Measurements from ENCODE around the gene NECTIN1. TPM values are rescaled to one million over a fixed set of nuclear protein-coding genes. Genes with fewer than 3 reads are reported as not detected.

Gene NECTIN1
- total RNA-seq, 1 donor from 2014 or later: 10.4 TPM

DNA sequence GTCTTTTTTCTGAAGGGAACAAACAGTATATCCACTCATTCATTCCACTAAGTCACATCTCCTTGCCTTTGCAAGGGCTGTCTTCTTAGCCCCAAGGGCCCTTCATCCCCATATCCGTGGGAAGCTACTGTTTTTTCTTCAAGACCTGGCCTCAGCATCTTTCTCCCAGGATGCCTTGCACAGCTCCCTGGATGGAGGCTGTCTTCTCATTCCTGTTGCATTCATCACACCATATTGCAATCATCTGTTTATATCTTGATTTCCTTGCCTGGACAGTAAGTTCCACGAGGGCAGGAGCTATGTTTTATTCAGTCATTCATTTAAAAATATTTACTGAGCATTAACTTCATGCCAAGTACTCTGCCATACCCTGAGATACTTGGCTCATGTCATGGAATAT lies 29.3 kb upstream of the NECTIN1 start:
- Histone ChIP-seq H3K27ac (no peak overlapping the region), H3K4me1 (no peaks in the 10 kb centered on the region), H3K27me3 (peaks cover 13% of the 10 kb centered on the region), H3K36me3 (no peaks in the 10 kb centered on the region), H3K9me3 (no peaks in the 10 kb centered on the region), H3K4me3 (no peak overlapping the region)
- TF ChIP-seq, protein P1, sequence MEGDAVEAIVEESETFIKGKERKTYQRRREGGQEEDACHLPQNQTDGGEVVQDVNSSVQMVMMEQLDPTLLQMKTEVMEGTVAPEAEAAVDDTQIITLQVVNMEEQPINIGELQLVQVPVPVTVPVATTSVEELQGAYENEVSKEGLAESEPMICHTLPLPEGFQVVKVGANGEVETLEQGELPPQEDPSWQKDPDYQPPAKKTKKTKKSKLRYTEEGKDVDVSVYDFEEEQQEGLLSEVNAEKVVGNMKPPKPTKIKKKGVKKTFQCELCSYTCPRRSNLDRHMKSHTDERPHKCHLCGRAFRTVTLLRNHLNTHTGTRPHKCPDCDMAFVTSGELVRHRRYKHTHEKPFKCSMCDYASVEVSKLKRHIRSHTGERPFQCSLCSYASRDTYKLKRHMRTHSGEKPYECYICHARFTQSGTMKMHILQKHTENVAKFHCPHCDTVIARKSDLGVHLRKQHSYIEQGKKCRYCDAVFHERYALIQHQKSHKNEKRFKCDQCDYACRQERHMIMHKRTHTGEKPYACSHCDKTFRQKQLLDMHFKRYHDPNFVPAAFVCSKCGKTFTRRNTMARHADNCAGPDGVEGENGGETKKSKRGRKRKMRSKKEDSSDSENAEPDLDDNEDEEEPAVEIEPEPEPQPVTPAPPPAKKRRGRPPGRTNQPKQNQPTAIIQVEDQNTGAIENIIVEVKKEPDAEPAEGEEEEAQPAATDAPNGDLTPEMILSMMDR (IDR thresholded peaks at IDR 0.05): no peak
- peak; percentile 6 for DNase-seq
- intact Hi-C loops (cut with DNase I): no loop called here
- no peak for ATAC-seq

DNA sequence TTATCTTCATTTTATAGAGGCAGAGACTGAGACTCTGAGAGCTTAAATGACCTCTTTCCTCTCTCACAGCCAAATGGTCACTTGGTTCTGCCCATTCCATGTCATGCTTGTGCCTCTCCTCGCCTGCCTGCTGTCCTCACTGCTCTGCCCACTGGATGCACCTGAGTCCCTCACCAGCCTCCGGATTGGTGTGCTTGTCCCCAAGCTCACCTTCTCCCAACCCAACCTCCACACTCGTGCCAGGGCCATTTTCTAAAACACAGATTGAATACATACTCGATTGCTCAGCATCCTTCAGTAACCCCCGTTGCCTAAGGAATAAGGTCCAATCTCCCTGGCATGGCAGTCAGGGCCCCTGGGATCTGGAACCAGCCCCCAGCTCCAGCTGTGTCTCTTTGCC lies 28.4 kb upstream of the NECTIN1 start:
- no peak for ATAC-seq
- TF ChIP-seq, protein P1 (IDR thresholded peaks at IDR 0.05): no peak
- Histone ChIP-seq H3K36me3 (no peaks in the 10 kb centered on the region), H3K4me1 (no peaks in the 10 kb centered on the region), H3K27ac (no peak overlapping the region), H3K9me3 (no peaks in the 10 kb centered on the region), H3K4me3 (no peak overlapping the region), H3K27me3 (peaks cover 13% of the 10 kb centered on the region)
- intact Hi-C loops (cut with DNase I): no loop called here
- DNase-seq: peak; percentile 40

DNA sequence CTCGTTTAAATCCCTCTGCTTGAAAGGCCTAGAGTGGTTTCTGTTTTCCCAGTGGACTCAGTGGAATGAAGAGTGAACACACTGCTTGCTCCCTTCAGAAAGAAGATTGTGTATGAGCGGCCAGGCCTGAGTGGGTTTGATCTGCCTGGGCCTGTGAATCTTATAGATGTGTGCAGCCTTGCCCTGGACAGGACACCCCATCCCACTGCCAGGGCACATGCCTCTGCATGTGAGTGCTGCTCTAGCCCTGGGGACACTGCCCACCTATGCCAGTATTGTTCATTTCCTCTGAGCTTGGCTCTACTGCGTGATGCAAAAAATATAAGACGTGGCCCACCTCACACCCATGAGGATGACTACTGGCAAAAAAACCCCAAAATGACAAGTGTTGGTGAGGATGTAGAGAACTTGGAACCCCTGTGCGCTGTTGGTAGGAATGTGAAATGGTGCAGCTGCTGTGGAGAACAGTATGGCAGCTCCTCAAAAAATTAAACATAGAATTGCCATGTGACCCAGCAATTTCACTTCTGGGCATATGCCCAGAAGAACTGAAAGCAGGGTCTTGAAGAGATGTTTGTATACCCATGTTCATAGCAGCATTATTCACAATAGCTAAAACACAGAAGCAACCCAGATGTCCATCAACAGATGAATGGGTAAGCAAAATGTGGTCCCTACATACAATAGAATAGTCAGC lies 27.3 kb upstream of the NECTIN1 start:
- Histone ChIP-seq H3K27ac (no peak overlapping the region), H3K4me3 (no peak overlapping the region), H3K27me3 (peaks cover 13% of the 10 kb centered on the region), H3K4me1 (no peaks in the 10 kb centered on the region), H3K36me3 (no peaks in the 10 kb centered on the region), H3K9me3 (no peaks in the 10 kb centered on the region)
- TF ChIP-seq, protein P1 (IDR thresholded peaks at IDR 0.05): no peak
- intact Hi-C loops (cut with DNase I): no loop called here
- no peak for ATAC-seq
- DNase-seq: peak; percentile 15

DNA sequence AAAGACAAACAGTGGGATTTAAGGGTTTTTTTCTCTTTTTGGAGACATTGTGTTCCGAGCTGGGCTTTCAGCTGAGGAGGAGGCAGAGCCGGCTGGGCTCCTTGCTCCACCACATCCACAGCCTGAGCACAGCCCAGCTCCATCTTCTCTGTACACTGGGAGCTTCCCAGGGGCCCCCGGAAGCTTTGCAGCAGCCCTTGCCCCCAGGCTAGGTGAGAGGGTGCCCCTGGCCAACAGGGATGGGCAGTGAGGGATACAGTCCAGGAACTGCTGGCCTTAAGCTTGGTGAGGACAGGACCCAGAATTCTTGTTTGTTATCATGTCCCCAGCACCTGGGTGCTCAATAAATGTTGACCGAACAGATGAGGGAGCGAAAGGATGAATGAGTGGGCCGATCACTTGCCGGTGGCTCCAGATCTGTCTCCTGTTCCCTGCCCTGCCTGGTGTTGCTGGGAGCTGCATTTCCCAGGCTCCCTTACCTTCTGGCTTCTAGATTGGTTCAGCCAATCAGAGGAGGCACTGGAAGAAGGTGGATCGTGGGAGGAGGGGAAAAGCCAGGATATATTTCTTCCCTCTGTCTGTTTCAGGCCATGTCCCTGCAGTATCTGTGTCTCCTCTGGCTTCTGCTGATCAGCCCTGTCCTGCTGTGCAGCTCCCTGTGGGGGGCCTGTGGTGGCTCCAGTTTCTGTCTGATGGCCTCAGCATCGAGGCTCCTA lies 26.5 kb upstream of the NECTIN1 start:
- Histone ChIP-seq H3K9me3 (no peaks in the 10 kb centered on the region), H3K4me3 (no peak overlapping the region), H3K27ac (no peak overlapping the region), H3K4me1 (no peaks in the 10 kb centered on the region), H3K27me3 (peaks cover 9% of the 10 kb centered on the region), H3K36me3 (no peaks in the 10 kb centered on the region)
- DNase-seq (peak; percentile 30), ATAC-seq (no peak)
- TF ChIP-seq, protein P1 (IDR thresholded peaks at IDR 0.05): no peak
- intact Hi-C loops (cut with DNase I): no loop called here

DNA sequence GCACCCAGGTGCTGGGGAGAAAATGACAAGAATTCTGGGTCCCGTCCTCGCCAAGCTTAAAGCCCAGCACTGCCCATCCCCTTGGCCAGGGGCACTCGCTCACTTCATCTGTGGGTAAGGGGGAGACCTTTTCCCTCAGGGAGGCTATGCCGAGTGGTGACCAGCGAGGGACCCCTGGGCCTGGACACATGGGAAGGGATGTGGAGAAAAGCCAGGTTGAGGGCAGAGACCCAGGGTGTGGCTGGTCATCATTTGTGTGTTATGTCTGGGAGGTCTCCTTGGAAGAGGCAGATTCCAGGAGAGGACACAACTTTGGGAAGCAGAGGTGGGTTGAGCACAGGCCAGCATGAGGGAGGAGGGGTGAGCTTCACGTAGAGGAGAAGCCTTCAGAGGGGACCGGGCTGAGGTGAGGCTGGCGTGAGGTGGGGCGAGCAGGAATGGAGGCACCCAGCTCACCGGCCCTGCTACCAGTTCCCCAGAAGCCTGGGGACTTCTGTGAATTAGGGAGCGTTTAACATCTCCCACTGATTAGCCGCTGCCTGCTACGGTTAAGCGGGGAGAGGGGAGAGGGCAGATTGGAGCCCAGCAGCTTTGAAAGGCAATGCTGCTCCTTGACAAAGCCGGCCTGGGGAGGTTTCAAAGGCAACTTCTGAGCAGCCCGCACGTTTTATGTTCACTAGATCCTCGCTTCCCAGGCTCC lies 25.8 kb upstream of the NECTIN1 start:
- ATAC-seq: no peak
- peak; percentile 48 for DNase-seq

More for the DNA sequence above, 25.8 kb upstream of the NECTIN1 start:
- TF ChIP-seq, protein P1 (IDR thresholded peaks at IDR 0.05): no peak
- H3K27ac ChIP-seq: no peak overlapping the region
- H3K4me3 ChIP-seq: no peak overlapping the region
- intact Hi-C loops (cut with DNase I): no loop called here
- no peaks in the 10 kb centered on the region for H3K36me3 ChIP-seq
- H3K4me1 ChIP-seq: no peaks in the 10 kb centered on the region
- peaks cover 5% of the 10 kb centered on the region for H3K27me3 ChIP-seq
- H3K9me3 ChIP-seq: no peaks in the 10 kb centered on the region
